ENCODE measurements around the gene MLLT10. TPM values are rescaled to one million over a fixed set of nuclear protein-coding genes. Genes with fewer than 3 reads are reported as not detected.
A peak's percentile ranks its signal among the peaks of the same experiment; 100 is the strongest.

Gene MLLT10
- total and polyA plus RNA-seq, 10 of the 15 experiments (the other 5 are each of a cell fraction or from before 2014, with no cell fraction given) = 8.7 to 61.1 (median 28.5) TPM

GRCh38 chr10:21494191-21495001, 39.6 kb upstream of the MLLT10 start:
- H4K20me1 ChIP-seq (ENCODE audit: control insufficient read depth, insufficient read depth) = no peaks in the 10 kb centered on the region
- ATAC-seq = peak; percentile 44
- CTCF ChIA-PET = interaction anchor here (0.6 to 5.6 kb wide), 11 partner anchors 9 to 518 kb away, joined by 3 to 66 read pairs (median 3); no protein-coding TSS in a partner anchor
- POLR2A ChIA-PET = interaction anchor here (0.5 kb wide), 1 partner anchor 14 kb away, joined by 3 read pairs; no protein-coding TSS in a partner anchor
- H3K4me1 ChIP-seq (ENCODE audit: control insufficient read depth, insufficient read depth, low read length) = peaks cover 15% of the 10 kb centered on the region
- no TSS peak for BruUV-seq (replicated peaks)
- no peak overlapping the region for H3K27ac ChIP-seq (ENCODE audit: control insufficient read depth, insufficient read depth)
- no peak for FAIRE-seq
- DNase-seq (ENCODE audit: low read depth, low spot score) = no peak
- SMC1A ChIA-PET (ENCODE audit: uncharacterized antibody, unreplicated experiment) = interaction anchor here (0.9 to 3.1 kb wide), 5 partner anchors 22 to 230 kb away, joined by 3 to 15 read pairs (median 3); no protein-coding TSS in a partner anchor
- TF ChIP-seq HDAC6 (IDR thresholded peaks at IDR 0.05; ENCODE audit: unreplicated experiment) = peak; percentile 68
- peak; percentile 69 for TF ChIP-seq RUNX3 (IDR thresholded peaks at IDR 0.05; ENCODE audit: low read length)
- 0 out of 2 replicates have a peak, but pooled peaks have one; percentile 32 for TF ChIP-seq CBFB (IDR thresholded peaks at IDR 0.05; ENCODE audit: low read depth)
- TF ChIP-seq IKZF1 (conservative IDR thresholded peaks at IDR 0.05) = peak; percentile 31; the same call in 1 of the 2 replicates
- TF ChIP-seq MEF2B (IDR thresholded peaks at IDR 0.05; ENCODE audit: partially characterized antibody, poor library complexity, severe bottlenecking) = no peak
- 0 out of 2 replicates have a peak, but pooled peaks have one; percentile 10 for TF ChIP-seq EED (IDR thresholded peaks at IDR 0.05; ENCODE audit: low read depth)
- H3K4me2 ChIP-seq (ENCODE audit: control insufficient read depth, insufficient read depth) = peak overlapping the region; percentile 100
- H3K27me3 ChIP-seq (replicated peaks in 1 of 2; ENCODE audit: control insufficient read depth in 2 of 2, insufficient read depth in 2 of 2, low read length in 1 of 2) = peaks cover 0 to 18% of the 10 kb centered on the region in 2 experiments
- intact Hi-C loops (cut with micrococcal nuclease; ENCODE audit: unreplicated experiment) = loop anchor here (1.0 to 10.0 kb wide), 4 partner anchors 216 to 820 kb away; partner anchors contain the start of gene COMMD3
- H3K9ac ChIP-seq (ENCODE audit: control insufficient read depth, insufficient read depth, low read length) = peak overlapping the region; percentile 56
- H2AFZ ChIP-seq (ENCODE audit: control insufficient read depth, low read depth, low read length) = peak overlapping the region; percentile 87
- peak overlapping the region; percentile 65 for H3K4me3 ChIP-seq
- RAD21 ChIA-PET (ENCODE audit: unreplicated experiment) = interaction anchor here (0.7 to 5.2 kb wide), 6 partner anchors 56 to 509 kb away, joined by 3 to 20 read pairs (median 3); partner anchors contain the start of gene DNAJC1
- no peaks in the 10 kb centered on the region for H3K36me3 ChIP-seq (ENCODE audit: control insufficient read depth in 2 of 2, insufficient read depth in 2 of 2, low read length in 1 of 2)
- H3K9me3 ChIP-seq (replicated peaks; ENCODE audit: control insufficient read depth, insufficient read depth, low read length) = no peaks in the 10 kb centered on the region
- 9% methylated on average over 66 of the region's 66 CpGs for WGBS (ENCODE audit: insufficient coverage, insufficient replicate concordance, low lambda C conversion rate, missing lambda C conversion rate)
- in situ Hi-C loops (cut with MboI) = loop anchor here (5.0 to 25.0 kb wide), 3 partner anchors 207 to 1518 kb away; no protein-coding TSS in a partner anchor
- H3K79me2 ChIP-seq (ENCODE audit: control insufficient read depth, insufficient read depth, low read length) = no peaks in the 10 kb centered on the region

Data from GM12878 (cell line).